Fibroblast of skin of abdomen (primary cell): ENCODE data around the gene DCAF5.
A peak's percentile ranks its signal among the peaks of the same experiment; 100 is the strongest.
"Not testable (repeated sequence)": the region's sequence is repeated elsewhere in the genome, so short reads cannot be mapped to it uniquely, and the experiment has no call there.

ENCODE experiments used
- DNase-seq: peaks from one replicate; pipeline ENCODE4 v3.0.0-alpha.2; 2013

DCAF5 gene

GRCh38 chr14:69094481-69094880, 58.4 kb downstream of the DCAF5 start:
- no peak for DNase-seq

- DNase-seq = peak; percentile 40
Measured at GRCh38 chr14:69093631-69094421, 59.1 kb downstream of the DCAF5 start.

DNA sequence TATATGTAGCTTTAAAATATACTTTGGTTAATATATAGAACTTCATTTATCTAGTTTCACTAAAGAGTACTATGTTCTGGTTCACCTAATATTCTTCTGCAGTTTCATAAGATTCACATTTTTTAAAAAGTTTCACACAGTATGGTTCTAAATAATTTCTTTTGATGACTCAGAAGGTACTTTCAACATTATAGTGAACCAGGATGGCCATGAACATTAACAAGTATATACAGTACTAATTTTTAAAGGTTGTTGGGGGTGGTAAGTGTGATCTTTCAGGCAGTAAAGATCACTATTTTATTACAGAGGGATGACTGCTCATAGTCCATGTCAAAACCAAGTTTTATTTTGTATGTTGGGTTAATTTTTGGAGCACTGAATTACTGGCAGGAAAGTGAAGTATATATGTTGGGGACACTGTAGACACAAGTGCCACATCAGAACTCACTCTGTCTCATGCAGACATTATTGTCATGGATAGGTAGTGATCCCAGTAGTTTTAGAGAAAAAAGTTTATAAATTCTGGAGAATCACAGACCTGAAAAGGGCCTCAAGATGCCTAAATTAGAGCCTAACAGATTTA, 60.0 kb downstream of the DCAF5 start:
- no peak for DNase-seq

- DNase-seq = no peak
Measured at GRCh38 chr14:69091695-69092094, 61.2 kb downstream of the DCAF5 start.

DNA sequence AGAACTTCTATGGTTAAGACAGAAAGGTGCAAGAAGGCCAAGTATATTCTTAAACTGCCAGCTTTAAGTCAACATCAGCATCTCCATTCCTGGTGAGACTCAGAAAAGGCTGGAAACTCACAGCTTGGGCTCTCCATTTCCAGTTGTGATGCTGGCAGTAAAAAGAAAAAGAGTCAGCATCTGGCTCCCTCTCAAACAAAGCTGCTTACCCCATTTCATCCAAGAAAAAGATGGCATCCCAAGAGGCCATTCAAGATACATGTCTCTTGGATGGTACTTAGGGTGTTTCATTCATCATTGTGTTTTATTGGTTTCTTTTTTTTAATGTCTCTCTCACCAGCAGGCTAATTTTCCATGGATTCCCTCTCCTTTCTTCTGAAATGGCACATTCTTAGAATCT, 61.9 kb downstream of the DCAF5 start:
- DNase-seq = no peak

GRCh38 chr14:69090187-69090789, 62.6 kb downstream of the DCAF5 start:
- DNase-seq = peak; percentile 20

- no peak for DNase-seq
Measured at GRCh38 chr14:69089046-69089445, 63.9 kb downstream of the DCAF5 start.

- DNase-seq = peak; percentile 75
Measured at GRCh38 chr14:69088586-69088985, 64.3 kb downstream of the DCAF5 start.

GRCh38 chr14:69087061-69087461, 65.9 kb downstream of the DCAF5 start:
- DNase-seq = peak; percentile 39

DNA sequence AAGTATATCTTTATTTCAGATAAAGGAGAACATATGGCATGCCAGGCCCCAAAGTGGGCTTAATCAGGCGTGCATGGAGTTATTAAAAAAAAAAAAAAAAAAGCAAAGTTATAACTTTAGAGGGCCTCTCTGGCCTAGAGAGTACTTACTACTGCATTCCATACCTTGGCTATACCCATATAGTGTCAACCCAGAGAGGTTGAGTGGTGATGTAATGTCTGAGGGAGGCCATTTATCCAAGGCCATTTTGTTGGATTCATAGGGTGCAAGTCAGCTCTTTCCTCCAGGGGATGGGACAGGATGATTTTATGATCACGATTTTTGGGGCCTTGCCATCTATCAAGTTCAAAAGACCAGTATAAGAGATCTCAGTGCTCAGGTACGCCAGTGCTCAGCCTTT, 66.4 kb downstream of the DCAF5 start:
- DNase-seq = no peak

GRCh38 chr14:69084023-69084422, 68.9 kb downstream of the DCAF5 start:
- DNase-seq = no peak

DNA sequence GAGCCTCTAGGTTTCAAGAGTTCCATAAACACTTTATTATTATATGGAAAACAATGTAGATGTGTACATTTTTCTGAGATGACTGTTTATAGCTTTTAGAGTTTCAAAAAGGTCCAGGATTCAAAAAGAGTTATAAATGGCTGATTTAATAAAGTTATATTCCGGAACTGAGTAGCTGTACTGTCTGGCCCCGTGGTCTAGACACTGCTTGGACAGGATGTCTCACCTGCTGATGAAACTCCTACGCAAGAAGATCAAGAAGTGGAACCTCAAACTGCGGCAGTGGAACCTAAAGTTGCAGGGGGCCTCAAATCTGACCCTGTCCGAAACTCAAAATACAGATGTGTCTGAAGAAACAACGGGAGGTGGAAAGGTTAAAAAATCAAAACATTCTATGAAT, 69.7 kb downstream of the DCAF5 start:
- DNase-seq = no peak

DNA sequence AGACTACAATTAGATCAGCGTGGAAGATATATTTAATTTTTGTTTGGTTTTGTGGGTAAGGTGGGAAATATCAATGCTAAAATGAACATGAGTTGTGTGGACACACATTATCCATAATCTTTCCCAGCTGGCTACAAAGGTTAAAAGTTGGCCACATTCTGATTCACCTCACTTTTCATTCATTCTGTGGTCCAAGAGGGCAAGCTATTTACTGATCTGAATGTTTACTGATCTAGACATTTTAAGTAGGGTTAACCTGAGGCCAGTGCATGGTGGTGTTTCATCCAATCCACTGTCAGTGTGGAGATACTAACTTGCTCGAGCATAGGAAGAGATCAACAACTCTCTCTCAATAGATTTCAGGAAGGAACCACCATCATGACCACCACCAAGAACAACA, 71.6 kb downstream of the DCAF5 start:
- DNase-seq = no peak

- DNase-seq = no peak
Measured at GRCh38 chr14:69079747-69080146, 73.2 kb downstream of the DCAF5 start.

DNA sequence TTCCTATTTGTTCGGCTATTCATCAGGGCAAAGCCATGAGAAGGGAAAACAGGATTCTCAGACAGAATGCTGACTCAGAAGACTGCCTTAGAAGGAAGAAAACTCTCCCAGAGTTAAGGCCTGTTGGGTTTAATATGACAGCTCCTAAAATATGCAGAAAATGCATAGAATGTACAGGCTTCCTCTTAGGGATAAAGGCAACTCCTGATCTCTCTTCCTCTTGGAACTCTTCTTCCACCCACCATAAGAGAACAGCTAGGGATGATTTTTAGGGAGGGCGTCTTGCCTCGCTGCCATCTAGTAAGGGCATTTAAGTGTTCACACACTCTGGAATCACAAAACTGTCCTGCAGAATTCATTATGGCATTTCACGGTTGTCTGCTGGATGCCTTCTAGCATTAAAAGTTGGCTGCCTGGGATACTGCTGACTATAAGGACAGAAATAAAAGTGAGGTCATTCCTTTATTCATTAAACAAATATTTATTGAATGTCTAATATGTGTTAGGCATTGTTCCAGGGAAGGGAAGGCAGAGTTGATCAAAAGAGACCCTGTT, 73.7 kb downstream of the DCAF5 start:
- peak; percentile 94 for DNase-seq

DNA sequence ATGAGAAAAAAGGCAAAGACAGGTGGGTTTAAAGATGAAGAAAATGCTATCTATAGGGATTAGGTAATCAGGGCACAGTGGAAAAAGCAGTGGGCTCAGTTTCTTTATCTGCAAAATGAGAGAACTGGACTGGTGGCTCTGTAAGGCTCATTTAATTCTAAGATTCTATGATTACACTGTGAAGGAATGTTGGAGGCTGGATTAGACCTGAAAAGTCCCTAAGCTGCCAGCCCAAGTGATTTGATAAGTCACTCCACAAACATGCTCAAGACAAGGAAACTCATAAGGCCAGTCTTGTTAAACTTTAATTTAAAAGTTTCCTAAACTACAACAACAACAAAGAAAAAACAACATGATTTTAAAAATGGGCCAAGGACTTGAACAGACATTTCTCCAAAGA, 75.1 kb downstream of the DCAF5 start:
- peak; percentile 87 for DNase-seq

GRCh38 chr14:69077185-69077584, 75.7 kb downstream of the DCAF5 start:
- DNase-seq = not testable (repeated sequence)

- DNase-seq = no peak
Measured at GRCh38 chr14:69076341-69076740, 76.6 kb downstream of the DCAF5 start.

- DNase-seq = no peak
Measured at GRCh38 chr14:69073915-69074314, 79.0 kb downstream of the DCAF5 start.

DNA sequence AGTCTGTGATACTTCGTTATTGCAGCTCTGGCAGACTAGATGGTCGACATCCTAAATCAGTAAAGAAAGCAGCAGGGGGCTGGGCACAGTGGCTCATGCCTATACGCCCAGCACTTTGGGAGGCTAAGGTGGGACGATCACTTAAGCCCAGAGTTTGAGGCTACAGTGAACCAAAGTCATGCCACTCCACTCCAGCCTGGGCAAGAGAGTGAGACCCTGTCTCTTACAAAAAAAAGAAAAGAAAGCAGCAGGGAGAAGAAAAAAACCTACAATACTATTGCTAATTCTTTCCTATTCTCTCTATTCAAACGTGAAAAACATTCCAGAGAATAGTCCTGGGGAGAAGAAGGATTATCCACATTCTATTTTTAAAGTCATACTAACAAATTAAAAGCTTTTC, 79.5 kb downstream of the DCAF5 start:
- DNase-seq = no peak

- DNase-seq = no peak
Measured at GRCh38 chr14:69072584-69072983, 80.3 kb downstream of the DCAF5 start.

- peak; percentile 93 for DNase-seq
Measured at GRCh38 chr14:69068744-69069421, 84.0 kb downstream of the DCAF5 start.
